ENCODE data around the gene SEMA5A. TPM values are rescaled to one million over a fixed set of nuclear protein-coding genes. Genes with fewer than 3 reads are reported as not detected.

Gene SEMA5A
- total RNA-seq, 2 donors from 2014 or later, result 3.4 to 40.2 TPM

GRCh38 chr5:9439531-9440292 is 106.2 kb downstream of the SEMA5A start:
- intact Hi-C loops (cut with DNase I), result no loop called here

DNA sequence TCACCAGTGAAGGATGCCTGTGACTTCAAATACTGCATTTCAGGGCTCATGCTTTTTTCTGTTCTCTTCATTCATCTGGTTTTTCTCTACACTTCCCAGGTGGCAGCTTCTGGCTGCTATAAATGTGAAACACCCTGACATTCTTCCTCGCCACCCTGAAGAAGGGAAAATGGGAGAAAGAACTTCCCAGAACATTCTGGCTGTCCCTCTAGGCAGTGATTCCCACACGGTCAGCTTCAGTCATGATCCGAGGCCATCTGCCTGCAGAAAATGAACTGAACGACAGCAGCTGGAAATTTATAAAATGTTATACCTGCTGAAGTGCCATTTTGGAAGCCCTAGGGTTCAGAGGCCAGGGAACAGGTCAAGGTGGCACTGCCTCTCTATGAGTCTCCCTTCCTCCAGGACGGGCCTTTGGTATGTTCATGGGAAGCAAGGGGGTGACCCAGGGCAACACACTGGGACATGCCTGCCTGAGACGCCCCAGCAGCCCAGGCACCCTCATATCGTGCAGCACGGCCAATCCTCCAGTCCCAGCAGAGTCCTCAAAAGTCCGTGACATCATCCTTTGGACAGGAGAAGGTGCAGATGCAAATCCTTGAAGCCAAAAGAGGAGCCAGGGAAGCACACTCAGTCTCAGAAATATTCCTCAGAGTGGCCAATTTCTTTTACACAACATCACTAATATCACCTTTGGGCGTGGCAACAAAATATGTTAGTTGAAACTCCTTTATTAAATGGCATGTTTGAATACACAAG is 107.1 kb downstream of the SEMA5A start:
- ATAC-seq (no peak), DNase-seq (no peak)
- Histone ChIP-seq H3K4me3 (no peak overlapping the region), H3K27me3 (no peaks in the 10 kb centered on the region), H3K36me3 (replicated peaks in 1 of 2; ENCODE audit: insufficient read depth in 1 of 2, low read depth in 2 of 2) (no peaks in the 10 kb centered on the region), H3K27ac (no peak overlapping the region), H3K4me1 (no peaks in the 10 kb centered on the region), H3K9me3 (no peaks in the 10 kb centered on the region)
- WGBS, 2 donors, result 74 to 76% methylated on average over 10 of the region's 10 CpGs
- intact Hi-C loops (cut with DNase I), result no loop called here
- TF ChIP-seq, protein P1, sequence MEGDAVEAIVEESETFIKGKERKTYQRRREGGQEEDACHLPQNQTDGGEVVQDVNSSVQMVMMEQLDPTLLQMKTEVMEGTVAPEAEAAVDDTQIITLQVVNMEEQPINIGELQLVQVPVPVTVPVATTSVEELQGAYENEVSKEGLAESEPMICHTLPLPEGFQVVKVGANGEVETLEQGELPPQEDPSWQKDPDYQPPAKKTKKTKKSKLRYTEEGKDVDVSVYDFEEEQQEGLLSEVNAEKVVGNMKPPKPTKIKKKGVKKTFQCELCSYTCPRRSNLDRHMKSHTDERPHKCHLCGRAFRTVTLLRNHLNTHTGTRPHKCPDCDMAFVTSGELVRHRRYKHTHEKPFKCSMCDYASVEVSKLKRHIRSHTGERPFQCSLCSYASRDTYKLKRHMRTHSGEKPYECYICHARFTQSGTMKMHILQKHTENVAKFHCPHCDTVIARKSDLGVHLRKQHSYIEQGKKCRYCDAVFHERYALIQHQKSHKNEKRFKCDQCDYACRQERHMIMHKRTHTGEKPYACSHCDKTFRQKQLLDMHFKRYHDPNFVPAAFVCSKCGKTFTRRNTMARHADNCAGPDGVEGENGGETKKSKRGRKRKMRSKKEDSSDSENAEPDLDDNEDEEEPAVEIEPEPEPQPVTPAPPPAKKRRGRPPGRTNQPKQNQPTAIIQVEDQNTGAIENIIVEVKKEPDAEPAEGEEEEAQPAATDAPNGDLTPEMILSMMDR (IDR thresholded peaks at IDR 0.05), result no peak
- no peak for TF ChIP-seq POLR2A (IDR thresholded peaks at IDR 0.05)

More at GRCh38 chr5:9439531-9440292, 106.2 kb downstream of the SEMA5A start:
- no peaks in the 10 kb centered on the region for H3K27me3 ChIP-seq
- ATAC-seq, result no peak
- no peaks in the 10 kb centered on the region for H3K4me1 ChIP-seq
- H3K9me3 ChIP-seq, result no peaks in the 10 kb centered on the region
- WGBS, 2 donors, result 44 to 53% methylated on average over 5 of the region's 5 CpGs
- no peak for DNase-seq
- no peaks in the 10 kb centered on the region for H3K36me3 ChIP-seq (replicated peaks in 1 of 2; ENCODE audit: insufficient read depth in 1 of 2, low read depth in 2 of 2)
- no peak overlapping the region for H3K27ac ChIP-seq
- TF ChIP-seq, protein P1 (IDR thresholded peaks at IDR 0.05), result no peak
- TF ChIP-seq POLR2A (IDR thresholded peaks at IDR 0.05), result no peak
- H3K4me3 ChIP-seq, result no peak overlapping the region

- DNase-seq (no peak), ATAC-seq (no peak)
- Histone ChIP-seq H3K36me3 (replicated peaks in 1 of 2; ENCODE audit: insufficient read depth in 1 of 2, low read depth in 2 of 2) (no peaks in the 10 kb centered on the region), H3K27me3 (no peaks in the 10 kb centered on the region), H3K4me3 (no peak overlapping the region), H3K27ac (no peak overlapping the region), H3K4me1 (no peaks in the 10 kb centered on the region), H3K9me3 (no peaks in the 10 kb centered on the region)
- TF ChIP-seq, protein P1 (IDR thresholded peaks at IDR 0.05), result no peak
- no peak for TF ChIP-seq POLR2A (IDR thresholded peaks at IDR 0.05)
- intact Hi-C loops (cut with DNase I), result no loop called here
- whole genome bisulfite sequencing, 2 donors, result 73 to 92% methylated on average over 5 of the region's 5 CpGs
Measured at GRCh38 chr5:9437741-9438240, 108.1 kb downstream of the SEMA5A start.

DNA sequence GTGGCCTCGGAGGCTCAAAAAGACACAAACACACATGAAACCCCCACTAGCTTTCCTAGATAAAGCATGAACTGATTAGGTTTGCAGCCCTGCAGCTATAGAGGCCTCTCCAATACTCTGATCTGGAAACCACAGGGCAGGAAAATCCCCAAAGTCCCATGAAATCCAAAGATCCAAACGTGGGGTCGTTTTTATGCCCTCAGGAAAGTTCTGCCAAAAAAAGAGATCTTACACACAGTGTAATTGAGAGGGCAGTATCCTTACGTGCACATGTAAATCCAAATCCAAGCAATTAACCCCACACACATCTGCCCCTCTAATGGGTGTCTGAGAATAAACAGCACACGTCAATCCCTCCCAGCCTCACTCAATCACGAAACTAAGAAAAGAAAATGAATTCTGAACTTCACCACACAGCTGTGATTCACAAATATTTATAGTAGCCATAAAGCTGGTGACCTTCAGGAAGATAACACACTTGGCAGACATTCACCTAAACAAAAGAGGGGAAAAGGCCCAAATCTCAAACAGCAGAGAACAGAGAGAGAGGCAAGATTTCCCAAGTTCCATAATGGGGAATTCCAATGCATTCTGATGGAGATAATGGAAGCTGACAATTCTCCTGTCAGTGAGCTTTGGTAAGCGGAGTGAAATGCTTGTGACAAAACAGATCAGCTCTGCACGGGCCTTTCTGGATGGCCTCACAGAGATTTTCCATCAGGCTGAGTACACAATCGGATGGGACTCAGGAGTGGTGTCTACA is 114.2 kb downstream of the SEMA5A start:
- peak overlapping the region; percentile 0 to 33 (median 24) for H3K27ac ChIP-seq
- 29 to 30% methylated on average over 9 of the region's 9 CpGs for WGBS, 2 donors

More for the DNA sequence above, 114.2 kb downstream of the SEMA5A start:
- Histone ChIP-seq H3K4me1 (peaks cover 14% of the 10 kb centered on the region), H3K4me3 (no peak overlapping the region), H3K36me3 (replicated peaks in 1 of 2; ENCODE audit: insufficient read depth in 1 of 2, low read depth in 2 of 2) (no peaks in the 10 kb centered on the region), H3K9me3 (no peaks in the 10 kb centered on the region), H3K27me3 (no peaks in the 10 kb centered on the region)
- ATAC-seq, result peak; percentile 48
- intact Hi-C loops (cut with DNase I), result no loop called here
- no peak for DNase-seq
- TF ChIP-seq, protein P1 (IDR thresholded peaks at IDR 0.05), result no peak
- no peak for TF ChIP-seq POLR2A (IDR thresholded peaks at IDR 0.05)
